Measurements from ENCODE around the gene CD2.

- TF ChIP-seq EZH2phosphoT487 (IDR thresholded peaks at IDR 0.05; ENCODE audit: insufficient read depth, low read depth) = no peak
- TF ChIP-seq EZH2 (IDR thresholded peaks at IDR 0.05; ENCODE audit: insufficient read depth, poor library complexity, severe bottlenecking) = no peak
These were observed 10.3 kb downstream of the CD2 start for GRCh38 chr1:116764466-116764898.

All from GM23248 (cell line).